ENCODE measurements around the gene MRPL12.

Gene MRPL12

DNA sequence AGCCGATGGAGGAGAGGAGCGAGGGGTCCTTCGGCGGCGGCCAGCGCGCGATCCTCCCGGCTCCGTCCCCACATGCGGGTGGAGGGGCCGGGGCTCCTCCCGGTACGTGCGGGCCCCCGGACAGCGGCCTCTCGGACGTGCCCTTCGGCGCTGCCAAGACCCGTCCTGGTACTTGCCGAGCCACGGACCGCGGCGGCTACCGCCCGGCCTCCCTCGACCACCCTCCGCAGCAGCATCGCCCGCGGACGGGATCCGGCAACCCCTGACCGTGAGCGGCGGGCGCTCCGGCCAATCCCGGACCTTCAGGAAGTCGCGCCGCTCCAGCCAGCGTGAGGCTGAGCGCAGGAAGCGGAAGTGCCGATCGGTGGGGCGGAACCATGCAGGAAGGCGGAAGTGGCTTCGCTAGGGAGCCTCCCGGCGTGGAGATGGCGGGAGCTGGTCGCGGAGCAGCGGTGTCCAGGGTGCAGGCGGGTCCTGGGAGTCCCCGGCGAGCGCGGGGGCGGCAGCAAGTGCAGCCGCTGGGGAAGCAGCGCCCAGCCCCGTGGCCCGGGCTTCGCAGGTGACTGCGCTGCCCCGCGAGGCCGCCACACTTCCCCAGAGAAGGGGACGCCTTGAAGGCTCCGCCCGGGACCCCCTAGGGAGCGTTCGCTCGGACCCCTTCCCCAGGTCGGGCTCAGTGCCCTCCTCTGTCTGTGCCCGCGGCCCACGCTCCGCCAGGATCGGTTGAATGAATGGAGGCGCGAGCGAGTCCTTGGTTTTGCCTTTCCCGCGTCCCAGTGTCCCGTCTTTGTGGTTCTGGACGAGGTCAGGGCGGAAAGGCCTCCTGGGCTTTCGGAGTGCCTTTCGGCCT, 36.6 kb upstream of the MRPL12 start, which contains the start of the genes CCDC137 and OXLD1:
TSS of gene CCDC137 (plus strand) at position 396 of the 850 bp plus-strand sequence. CDS start at position 426, 30 bp downstream.
TSS of gene OXLD1 (minus strand) at position 264 of the 850 bp plus-strand sequence. CDS start at position 236, 28 bp downstream.
- CTCF ChIA-PET = interaction anchor here (1.2 kb wide), 1 partner anchor 21 kb away, joined by 3 read pairs; no protein-coding TSS in a partner anchor
- DNase-seq (ENCODE audit: low read depth, low spot score) = peak; percentile 67
- POLR2A ChIA-PET = interaction anchor here (0.9 to 2.2 kb wide), 4 partner anchors 9 to 29 kb away, joined by 3 to 7 read pairs (median 4); partner anchors contain the start of genes ARL16, HGS and PDE6G
- TF ChIP-seq, protein P1, sequence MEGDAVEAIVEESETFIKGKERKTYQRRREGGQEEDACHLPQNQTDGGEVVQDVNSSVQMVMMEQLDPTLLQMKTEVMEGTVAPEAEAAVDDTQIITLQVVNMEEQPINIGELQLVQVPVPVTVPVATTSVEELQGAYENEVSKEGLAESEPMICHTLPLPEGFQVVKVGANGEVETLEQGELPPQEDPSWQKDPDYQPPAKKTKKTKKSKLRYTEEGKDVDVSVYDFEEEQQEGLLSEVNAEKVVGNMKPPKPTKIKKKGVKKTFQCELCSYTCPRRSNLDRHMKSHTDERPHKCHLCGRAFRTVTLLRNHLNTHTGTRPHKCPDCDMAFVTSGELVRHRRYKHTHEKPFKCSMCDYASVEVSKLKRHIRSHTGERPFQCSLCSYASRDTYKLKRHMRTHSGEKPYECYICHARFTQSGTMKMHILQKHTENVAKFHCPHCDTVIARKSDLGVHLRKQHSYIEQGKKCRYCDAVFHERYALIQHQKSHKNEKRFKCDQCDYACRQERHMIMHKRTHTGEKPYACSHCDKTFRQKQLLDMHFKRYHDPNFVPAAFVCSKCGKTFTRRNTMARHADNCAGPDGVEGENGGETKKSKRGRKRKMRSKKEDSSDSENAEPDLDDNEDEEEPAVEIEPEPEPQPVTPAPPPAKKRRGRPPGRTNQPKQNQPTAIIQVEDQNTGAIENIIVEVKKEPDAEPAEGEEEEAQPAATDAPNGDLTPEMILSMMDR (IDR thresholded peaks at IDR 0.05; ENCODE audit: insufficient read depth, low read length, missing control alignments) = no peak
- peak within 1 kb of the TSS; percentile 84 for H3K4me3 ChIP-seq (ENCODE audit: low read depth, low read length)

- ChIA-PET POLR2A (interaction anchor here (2.2 kb wide), 1 partner anchor 11 kb away, joined by 7 read pairs; the partner anchor contains the start of gene PDE6G), CTCF (interaction anchor here (1.5 kb wide), 1 partner anchor 10 kb away, joined by 5 read pairs; no protein-coding TSS in a partner anchor)
- no peak for DNase-seq (ENCODE audit: low read depth, low spot score)
- TF ChIP-seq, protein P1 (IDR thresholded peaks at IDR 0.05; ENCODE audit: insufficient read depth, low read length, missing control alignments) = no peak
- H3K4me3 ChIP-seq (ENCODE audit: low read depth, low read length) = peak overlapping the region; percentile 18
Observed at GRCh38 chr17:81667754-81668153, 35.4 kb upstream of the MRPL12 start.

GRCh38 chr17:81672504-81672903, 30.7 kb upstream of the MRPL12 start:
- H3K4me3 ChIP-seq (ENCODE audit: low read depth, low read length) = no peak overlapping the region
- ChIA-PET POLR2A (no interaction called here), CTCF (interaction anchor here (1.2 kb wide), 1 partner anchor 11 kb away, joined by 7 read pairs; the partner anchor contains the start of genes ARL16 and HGS)
- TF ChIP-seq, protein P1 (IDR thresholded peaks at IDR 0.05; ENCODE audit: insufficient read depth, low read length, missing control alignments) = no peak
- DNase-seq (ENCODE audit: low read depth, low spot score) = no peak

DNA sequence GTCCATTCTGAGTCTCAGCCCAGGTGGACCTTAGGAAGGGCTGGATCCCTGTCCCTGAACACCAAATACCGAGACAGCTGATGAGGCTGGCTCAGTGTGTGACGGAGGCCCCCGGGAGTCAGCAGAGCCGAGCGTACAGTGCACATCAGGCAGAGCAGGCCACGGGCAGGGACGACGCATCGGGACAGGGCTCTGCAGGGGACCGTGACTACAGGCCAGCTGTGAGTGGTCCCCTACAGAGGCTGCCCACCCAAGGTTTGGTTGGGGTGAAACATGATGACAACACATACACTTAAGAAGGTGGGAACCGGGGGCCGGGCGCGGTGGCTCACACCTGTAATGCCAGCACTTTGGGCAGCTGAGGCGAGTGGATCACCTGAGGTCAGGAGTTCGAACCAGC, 30.2 kb upstream of the MRPL12 start:
- ChIA-PET CTCF (interaction anchor here (1.0 to 1.2 kb wide), 2 partner anchors 10 to 256 kb away, joined by 3 to 7 read pairs; partner anchors contain the start of genes ARL16 and HGS), POLR2A (no interaction called here)
- DNase-seq (ENCODE audit: low read depth, low spot score) = no peak
- TF ChIP-seq, protein P1 (IDR thresholded peaks at IDR 0.05; ENCODE audit: insufficient read depth, low read length, missing control alignments) = no peak
- H3K4me3 ChIP-seq (ENCODE audit: low read depth, low read length) = no peak overlapping the region

DNA sequence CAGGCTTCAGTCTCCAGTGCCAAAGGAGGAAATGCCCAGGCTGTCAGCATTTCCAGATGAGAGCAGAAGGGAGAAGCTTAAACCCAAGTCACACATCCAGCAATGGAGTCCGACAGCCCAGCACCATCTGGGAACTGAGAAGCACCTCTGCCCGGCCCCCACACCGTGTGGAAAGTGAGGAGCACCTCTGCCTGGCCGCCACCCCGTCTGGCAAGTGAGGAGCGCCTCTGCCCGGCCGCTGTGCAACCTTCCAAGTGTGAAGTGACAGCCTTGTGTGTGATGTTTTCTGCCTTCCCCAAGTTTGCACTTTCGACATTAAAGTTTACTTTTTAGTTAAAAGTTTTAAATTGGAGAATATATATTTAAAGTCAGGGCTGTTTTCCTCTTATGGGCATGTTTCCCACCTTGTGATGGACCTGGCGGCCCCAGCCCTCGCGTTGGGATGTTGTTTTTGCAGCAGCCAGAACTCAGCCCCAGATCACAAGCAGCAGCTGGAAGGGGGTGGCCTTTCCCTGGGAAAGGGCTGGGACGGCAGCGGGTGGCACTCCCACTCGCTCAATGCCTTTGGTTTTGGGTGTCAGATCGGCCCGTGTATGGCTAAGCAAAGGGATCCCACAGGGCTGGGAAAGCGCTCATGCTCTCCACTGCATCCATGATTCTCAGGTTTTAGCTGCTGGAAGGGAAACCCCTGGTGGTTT, 29.5 kb upstream of the MRPL12 start:
- CTCF ChIA-PET = interaction anchor here (1.0 to 1.3 kb wide), 2 partner anchors 10 to 255 kb away, joined by 3 read pairs; partner anchors contain the start of genes ARL16 and HGS
- DNase-seq (ENCODE audit: low read depth, low spot score) = no peak
- POLR2A ChIA-PET = interaction anchor here (1.0 kb wide), 1 partner anchor 10 kb away, joined by 3 read pairs; the partner anchor contains the start of genes ARL16 and HGS
- TF ChIP-seq, protein P1 (IDR thresholded peaks at IDR 0.05; ENCODE audit: insufficient read depth, low read length, missing control alignments) = no peak
- no peak overlapping the region for H3K4me3 ChIP-seq (ENCODE audit: low read depth, low read length)

Data from AG04449 (cell line).